Measurements from ENCODE around the gene CERK.

- no peak for TF ChIP-seq CTCF (IDR thresholded peaks at IDR 0.05; ENCODE audit: insufficient read depth, low read length)
- no peak for TF ChIP-seq POLR2AphosphoS5 (IDR thresholded peaks at IDR 0.05; ENCODE audit: low read depth)
Measured at GRCh38 chr22:46677323-46678002, 60.6 kb downstream of the CERK start.

Data from HL-60 (cell line).